ENCODE measurements around the gene PKP2.

The PKP2 gene

DNA sequence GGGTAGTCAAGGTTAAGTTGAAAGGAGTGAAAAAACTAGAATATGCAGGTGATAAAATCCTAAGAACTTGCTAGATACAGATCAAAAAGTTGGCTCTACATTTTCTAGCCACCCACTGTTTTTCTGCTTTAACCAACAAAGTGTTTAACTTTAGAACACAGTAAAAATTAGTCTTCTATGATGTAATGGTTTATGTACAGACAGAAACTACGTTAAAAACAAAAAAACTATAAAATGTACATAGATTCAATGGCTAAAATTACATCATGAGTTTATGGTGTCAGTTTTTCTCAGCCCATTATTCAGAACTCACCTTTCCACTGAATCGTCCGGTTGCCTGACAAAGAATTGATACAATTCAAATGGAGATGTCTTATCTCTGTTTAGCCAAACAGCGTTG lies 143.0 kb downstream of the PKP2 start:
- DNase-seq: no peak

GRCh38 chr12:32743264-32743663 lies 153.3 kb downstream of the PKP2 start:
- no peak for DNase-seq

GRCh38 chr12:32742133-32742532 lies 154.4 kb downstream of the PKP2 start:
- no peak for DNase-seq
